GM19239 (cell line): Measurements from ENCODE around the gene SLC38A6.
A peak's percentile ranks its signal among the peaks of the same experiment; 100 is the strongest.

Source experiments
- DNase-seq: peaks from one replicate; pipeline ENCODE4 v3.0.0; 2011; ENCODE audit warnings: low spot score; ENCODE audit not compliant: insufficient read length
- FAIRE-seq: peaks from 2 replicates; lab custom pipeline; 2011; peaks lifted over from hg19 to GRCh38; lab: Jason Lieb, UNC

The SLC38A6 gene

DNA sequence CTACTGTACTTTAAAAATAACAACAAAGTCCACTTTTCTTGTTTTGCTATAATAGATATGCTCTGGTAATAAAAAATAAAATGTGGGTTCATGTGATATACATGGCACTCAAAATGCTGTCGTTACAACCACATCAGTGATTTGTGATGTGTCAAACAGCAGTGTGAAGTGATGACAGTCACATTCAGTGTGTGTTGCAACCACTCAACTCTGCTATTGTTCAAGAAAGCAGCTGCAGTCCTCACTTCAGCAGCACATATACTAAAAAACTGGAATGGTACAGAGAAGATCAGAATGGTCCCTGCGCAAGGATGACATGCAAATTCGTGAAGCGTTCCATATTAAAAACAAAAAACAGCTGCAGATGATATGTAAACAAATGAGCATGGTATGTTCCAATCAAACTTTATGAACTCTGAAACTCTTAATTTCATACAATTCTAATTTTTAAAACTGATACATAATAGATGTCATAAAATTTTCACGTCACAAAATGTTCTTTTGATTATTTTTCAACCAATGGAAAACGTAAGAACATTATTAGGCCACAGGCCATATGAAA lies 6.9 kb upstream of the SLC38A6 start:
- FAIRE-seq: no peak
- no peak for DNase-seq

DNA sequence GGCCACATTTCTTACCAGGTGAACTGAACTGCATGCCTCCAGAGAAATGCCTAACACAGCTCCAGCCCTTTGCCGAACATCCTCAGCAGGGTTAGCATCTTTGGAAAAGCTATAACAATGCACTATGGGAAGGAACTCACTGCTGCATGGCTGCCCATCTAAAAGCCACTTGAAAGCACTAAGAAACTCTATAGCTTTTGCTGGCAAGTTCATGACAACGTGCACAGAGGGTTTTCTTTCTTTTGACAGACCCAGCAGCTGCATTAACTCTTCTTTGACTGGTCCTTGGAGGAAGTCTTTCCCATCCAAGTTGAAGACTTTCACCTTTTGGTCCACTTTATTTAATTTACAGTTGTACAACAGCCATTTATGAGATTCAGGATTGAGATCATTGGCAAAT lies 5.5 kb upstream of the SLC38A6 start:
- DNase-seq: no peak
- no peak for FAIRE-seq

DNA sequence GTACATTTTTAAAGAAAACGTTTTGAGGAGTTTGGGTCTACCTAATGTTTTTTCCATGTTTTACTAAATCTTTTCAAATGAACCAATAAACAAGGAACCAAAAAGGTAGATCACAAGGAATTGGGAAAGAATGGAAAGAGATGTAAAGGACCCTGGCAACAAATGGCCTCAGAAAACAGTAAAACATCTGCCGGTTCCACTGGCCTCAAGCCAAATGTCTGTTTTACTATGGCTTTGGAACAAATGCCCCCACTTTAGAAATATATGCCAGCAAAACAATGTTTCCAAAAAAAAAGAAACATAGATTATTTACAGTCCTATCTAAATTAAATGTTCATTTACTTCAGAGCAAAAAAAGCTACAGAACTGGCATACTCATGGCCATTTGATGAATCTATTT lies 3.2 kb upstream of the SLC38A6 start:
- DNase-seq (no peak), FAIRE-seq (no peak)

- DNase-seq (no peak), FAIRE-seq (peak; percentile 63)
Observed at GRCh38 chr14:60981633-60982455, 799 bp downstream of the SLC38A6 start.

GRCh38 chr14:60984196-60984595 lies 3.2 kb downstream of the SLC38A6 start:
- DNase-seq: no peak
- no peak for FAIRE-seq

DNA sequence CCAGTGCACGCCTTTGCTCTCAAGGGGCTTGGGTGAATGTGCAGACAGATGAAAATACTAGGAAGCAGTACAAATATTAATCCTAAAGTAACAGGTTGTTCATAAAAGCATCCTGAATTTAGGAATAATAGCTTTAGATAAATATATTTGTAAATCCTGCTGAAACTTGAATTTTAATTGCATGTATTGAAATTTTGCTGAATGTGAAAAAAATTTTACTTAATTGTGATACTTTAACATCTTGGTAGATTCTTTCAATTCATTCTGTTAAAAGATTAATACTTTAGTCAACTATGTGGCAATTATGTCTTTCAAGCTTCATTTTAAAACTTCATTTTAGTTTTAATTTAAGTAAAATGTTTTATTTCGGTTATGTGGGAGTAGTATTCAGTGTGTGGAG lies 5.5 kb downstream of the SLC38A6 start:
- FAIRE-seq (no peak), DNase-seq (no peak)

- no peak for FAIRE-seq
Observed at GRCh38 chr14:60989599-60989998, 8.6 kb downstream of the SLC38A6 start.

GRCh38 chr14:60998617-60999016 lies 17.6 kb downstream of the SLC38A6 start:
- FAIRE-seq (no peak), DNase-seq (no peak)

More at GRCh38 chr14:60989599-60989998, 8.6 kb downstream of the SLC38A6 start:
- no peak for DNase-seq

DNA sequence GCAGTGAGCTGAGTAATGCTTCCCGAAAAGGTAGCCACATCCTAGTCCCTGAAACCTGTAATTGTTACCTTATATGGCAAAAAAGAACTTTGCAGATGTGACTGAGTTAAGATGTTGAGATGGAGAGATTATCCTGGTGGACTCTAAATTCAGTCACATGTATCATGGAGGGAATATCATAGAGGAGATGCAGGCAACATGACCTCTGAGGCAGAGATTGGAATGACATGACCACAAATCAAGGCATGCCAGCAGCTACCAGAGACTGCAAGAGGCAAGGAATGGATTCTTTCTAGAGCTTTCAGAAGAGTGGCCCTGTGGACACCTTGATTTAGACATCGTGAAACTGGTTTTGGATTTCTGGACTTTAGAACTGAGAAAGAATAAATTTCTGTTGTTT lies 18.5 kb downstream of the SLC38A6 start:
- no peak for FAIRE-seq

DNA sequence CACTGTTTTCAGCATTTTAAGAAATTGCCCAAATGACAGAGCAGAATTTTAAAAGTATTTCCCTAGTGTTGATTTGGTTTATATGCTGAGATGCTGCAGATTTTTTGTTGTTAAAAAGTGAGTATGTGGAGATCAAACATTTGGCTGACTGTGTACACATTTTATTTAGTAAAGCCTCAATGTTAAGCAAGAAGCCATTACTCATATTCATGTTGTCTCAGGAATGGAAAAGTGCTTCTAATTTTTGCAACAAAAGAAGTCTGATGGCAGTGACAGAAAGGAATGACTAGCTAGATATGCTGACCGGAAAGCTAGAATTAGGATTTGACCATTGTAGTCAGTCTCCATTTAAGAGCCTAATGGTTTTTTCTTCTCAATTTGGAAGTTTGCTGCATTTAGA lies 22.5 kb downstream of the SLC38A6 start:
- FAIRE-seq (no peak), DNase-seq (no peak)

More for the DNA sequence above, 18.5 kb downstream of the SLC38A6 start:
- DNase-seq: no peak

- no peak for FAIRE-seq
- DNase-seq: no peak
Observed at GRCh38 chr14:61019537-61019936, 38.5 kb downstream of the SLC38A6 start.

DNA sequence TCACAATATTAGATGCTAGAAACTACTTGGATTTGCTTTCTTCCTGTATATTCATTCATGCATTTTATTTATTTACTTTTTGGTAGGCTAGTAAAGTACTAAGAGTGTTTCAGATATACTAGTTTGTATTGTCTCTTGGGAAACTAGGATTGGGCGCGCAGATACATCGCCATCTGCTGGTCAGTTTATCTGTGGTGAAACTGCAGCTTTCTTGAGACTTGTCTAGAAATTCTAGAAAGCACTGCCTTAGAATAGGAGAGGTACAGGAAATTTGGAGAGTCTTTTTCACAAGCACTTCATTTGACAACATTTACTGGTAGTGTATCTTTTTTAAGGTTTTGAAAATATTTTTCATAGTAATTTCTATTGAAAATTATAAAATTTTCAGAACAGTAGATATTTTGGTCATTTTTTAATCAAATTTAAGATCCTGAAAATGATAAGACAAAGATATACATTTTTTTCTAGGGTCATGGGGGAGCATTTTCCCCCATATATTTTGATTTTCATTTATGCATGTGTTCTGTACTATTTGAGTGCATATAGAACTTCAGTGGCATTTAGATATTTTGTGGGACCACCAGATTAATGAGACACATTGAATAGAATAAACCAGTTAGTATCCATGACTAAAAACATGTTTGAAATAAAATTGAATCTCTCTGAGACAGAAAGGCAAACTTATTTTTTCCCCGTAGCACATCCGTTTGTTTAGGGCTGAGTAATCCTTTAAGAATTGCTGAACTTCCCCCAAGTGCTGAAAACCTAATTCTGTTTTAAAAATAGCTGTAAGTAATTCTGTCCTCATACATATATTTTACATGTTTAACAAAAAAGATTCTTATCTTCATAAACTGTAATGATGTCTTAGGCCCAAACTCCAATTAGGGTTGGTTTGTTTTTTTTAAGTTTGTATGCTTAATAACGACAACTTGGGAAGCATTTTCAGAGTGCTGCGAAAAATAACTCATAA lies 44.5 kb downstream of the SLC38A6 start:
- DNase-seq (peak; percentile 12), FAIRE-seq (peak; percentile 91)

GRCh38 chr14:61026526-61026925 lies 45.5 kb downstream of the SLC38A6 start:
- FAIRE-seq: no peak
- no peak for DNase-seq

GRCh38 chr14:61031026-61031425 lies 50.0 kb downstream of the SLC38A6 start:
- no peak for DNase-seq
- FAIRE-seq: no peak

DNA sequence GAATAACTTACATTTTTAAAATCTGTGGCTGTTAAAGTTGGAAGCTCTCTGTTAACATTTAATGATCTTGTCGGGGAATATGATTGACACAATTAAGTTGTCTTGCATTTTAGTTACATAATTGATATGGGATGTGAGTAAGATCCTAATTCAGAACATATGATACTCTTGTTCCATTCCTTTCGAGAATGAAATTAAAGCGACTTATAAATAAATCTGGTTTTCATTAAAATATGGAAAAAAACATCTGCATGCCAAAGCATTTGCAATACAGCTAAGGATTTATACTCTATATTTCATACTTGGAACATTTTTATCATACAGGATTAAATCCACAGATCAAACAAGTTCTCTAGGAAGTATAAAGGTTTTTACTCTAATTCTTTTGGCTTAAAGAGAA lies 52.0 kb downstream of the SLC38A6 start:
- DNase-seq (no peak), FAIRE-seq (no peak)

GRCh38 chr14:61033855-61034254 lies 52.8 kb downstream of the SLC38A6 start:
- DNase-seq: no peak
- no peak for FAIRE-seq

GRCh38 chr14:61034416-61035120 lies 53.5 kb downstream of the SLC38A6 start:
- DNase-seq (no peak), FAIRE-seq (peak; percentile 86)

- FAIRE-seq (no peak), DNase-seq (no peak)
Observed at GRCh38 chr14:61037215-61037614, 56.2 kb downstream of the SLC38A6 start.

DNA sequence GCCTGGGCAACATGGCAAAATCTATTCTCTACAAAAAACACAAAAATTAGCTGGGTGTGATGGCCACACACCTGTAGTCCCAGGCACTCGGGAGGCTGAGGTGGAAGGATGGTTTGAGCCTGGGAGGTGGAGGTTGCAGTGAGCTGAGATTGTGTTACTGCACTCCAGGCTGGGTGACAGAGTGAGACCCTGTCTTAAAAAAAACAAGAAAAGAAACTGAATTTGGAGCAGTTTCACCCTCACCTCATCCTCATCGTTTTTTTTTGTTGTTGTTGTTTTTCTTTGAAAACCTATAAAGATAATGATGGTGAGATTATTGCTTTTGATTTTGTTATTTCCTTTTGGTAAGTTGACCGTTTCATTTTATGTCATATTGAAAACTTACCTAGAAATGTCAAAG lies 60.7 kb downstream of the SLC38A6 start:
- DNase-seq (no peak), FAIRE-seq (no peak)

GRCh38 chr14:61042220-61042619 lies 61.2 kb downstream of the SLC38A6 start:
- no peak for DNase-seq
- no peak for FAIRE-seq
